ENCODE measurements around the gene CDC42BPA.
"Not testable (repeated sequence)": the region's sequence is repeated elsewhere in the genome, so short reads cannot be mapped to it uniquely, and the experiment has no call there.

Gene CDC42BPA

GRCh38 chr1:227009937-227010336 lies 308.4 kb downstream of the CDC42BPA start:
- H3K4me3 ChIP-seq (ENCODE audit: low read length) = no peak overlapping the region
- no peak for DNase-seq (ENCODE audit: low read depth)
- no peak for TF ChIP-seq CTCF (conservative IDR thresholded peaks at IDR 0.05; ENCODE audit: low read depth, low read length)

- no peak for DNase-seq (ENCODE audit: low read depth)
- H3K4me3 ChIP-seq (ENCODE audit: low read length) = no peak overlapping the region
- TF ChIP-seq CTCF (conservative IDR thresholded peaks at IDR 0.05; ENCODE audit: low read depth, low read length) = no peak
These were observed 312.0 kb downstream of the CDC42BPA start for GRCh38 chr1:227006226-227006796.

GRCh38 chr1:227004796-227005195 lies 313.5 kb downstream of the CDC42BPA start:
- H3K4me3 ChIP-seq (ENCODE audit: low read length) = no peak overlapping the region
- DNase-seq (ENCODE audit: low read depth) = no peak
- no peak for TF ChIP-seq CTCF (conservative IDR thresholded peaks at IDR 0.05; ENCODE audit: low read depth, low read length)

GRCh38 chr1:227003165-227003564 lies 315.1 kb downstream of the CDC42BPA start:
- no peak overlapping the region for H3K4me3 ChIP-seq (ENCODE audit: low read length)
- no peak for DNase-seq (ENCODE audit: low read depth)
- TF ChIP-seq CTCF (conservative IDR thresholded peaks at IDR 0.05; ENCODE audit: low read depth, low read length) = no peak

GRCh38 chr1:227002531-227003049 lies 315.7 kb downstream of the CDC42BPA start:
- no peak overlapping the region for H3K4me3 ChIP-seq (ENCODE audit: low read length)
- no peak for DNase-seq (ENCODE audit: low read depth)
- no peak for TF ChIP-seq CTCF (conservative IDR thresholded peaks at IDR 0.05; ENCODE audit: low read depth, low read length)

GRCh38 chr1:226999579-226999978 lies 318.7 kb downstream of the CDC42BPA start:
- not testable (repeated sequence) for DNase-seq (ENCODE audit: low read depth); H3K4me3 ChIP-seq (ENCODE audit: low read length)

GRCh38 chr1:226995365-226996332 lies 322.6 kb downstream of the CDC42BPA start:
- TF ChIP-seq CTCF (conservative IDR thresholded peaks at IDR 0.05; ENCODE audit: low read depth, low read length) = no peak
- H3K4me3 ChIP-seq (ENCODE audit: low read length) = no peak overlapping the region
- no peak for DNase-seq (ENCODE audit: low read depth)

All from retinal pigment epithelial cell (primary cell).